Muscle layer of colon (tissue), 2 donors: Measurements from ENCODE around the gene ITGB4.

ENCODE experiments used
- H3K27ac ChIP-seq: one replicate; pipeline ENCODE4 v1.7.0; 2013; ENCODE audit warnings: low read depth, mild to moderate bottlenecking, low read length, moderate library complexity
- H3K27me3 ChIP-seq, 2 donors: one replicate each; pipeline ENCODE4 v1.7.0; 2013; ENCODE audit warnings: low read length in 2 of 2, mild to moderate bottlenecking in 2 of 2; ENCODE audit not compliant: insufficient read depth in 2 of 2, control insufficient read depth in 1 of 2
- H3K36me3 ChIP-seq: one replicate; pipeline ENCODE4 v1.7.0; 2013; ENCODE audit warnings: mild to moderate bottlenecking, low read length; ENCODE audit not compliant: insufficient read depth
- H3K4me1 ChIP-seq: one replicate; pipeline ENCODE4 v1.7.0; 2013; ENCODE audit warnings: mild to moderate bottlenecking, low read length; ENCODE audit not compliant: insufficient read depth
- H3K4me3 ChIP-seq, 2 donors: one replicate each; pipeline ENCODE4 v1.7.0; 2013; ENCODE audit warnings: low read length in 2 of 2, low read depth in 1 of 2, mild to moderate bottlenecking in 1 of 2, moderate library complexity in 1 of 2
- H3K9ac ChIP-seq: one replicate; pipeline ENCODE4 v1.7.0; 2013; ENCODE audit warnings: low read length
- H3K9me3 ChIP-seq: one replicate; pipeline ENCODE4 v1.7.0; 2013; ENCODE audit warnings: mild to moderate bottlenecking, low read length
- donor health status: abdominal sarcoma.
- donor health status: Adenocarcinoma of cecum.

The ITGB4 gene

GRCh38 chr17:75765981-75766380 is 44.7 kb downstream of the ITGB4 start:
- Histone ChIP-seq H3K4me3 (no peak overlapping the region), H3K9ac (no peak overlapping the region), H3K27me3 (no peaks in the 10 kb centered on the region), H3K27ac (no peak overlapping the region), H3K9me3 (no peaks in the 10 kb centered on the region), H3K4me1 (peaks cover 10% of the 10 kb centered on the region), H3K36me3 (no peaks in the 10 kb centered on the region)

DNA sequence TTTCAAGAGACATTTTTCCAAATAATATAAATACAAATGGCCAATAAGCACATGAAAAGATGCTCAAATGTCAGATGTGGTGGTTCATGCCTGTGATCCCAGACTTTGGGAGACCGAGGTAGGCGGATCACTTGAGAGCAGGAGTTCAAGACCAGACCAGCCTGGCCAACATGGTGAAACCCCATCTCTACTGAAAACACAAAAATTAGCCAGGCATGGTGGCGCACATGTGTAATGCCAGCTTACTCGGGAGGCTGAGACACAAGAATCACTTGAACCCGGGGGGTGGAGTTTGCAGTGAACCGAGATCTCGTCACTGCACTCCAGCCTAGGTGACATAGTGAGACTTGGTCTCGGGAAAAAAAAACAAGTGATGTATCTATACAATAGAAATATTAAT is 46.6 kb downstream of the ITGB4 start:
- Histone ChIP-seq H3K27ac (no peak overlapping the region), H3K9me3 (no peaks in the 10 kb centered on the region), H3K4me1 (peaks cover 10% of the 10 kb centered on the region), H3K4me3 (no peak overlapping the region), H3K36me3 (no peaks in the 10 kb centered on the region), H3K9ac (no peak overlapping the region), H3K27me3 (no peaks in the 10 kb centered on the region)

DNA sequence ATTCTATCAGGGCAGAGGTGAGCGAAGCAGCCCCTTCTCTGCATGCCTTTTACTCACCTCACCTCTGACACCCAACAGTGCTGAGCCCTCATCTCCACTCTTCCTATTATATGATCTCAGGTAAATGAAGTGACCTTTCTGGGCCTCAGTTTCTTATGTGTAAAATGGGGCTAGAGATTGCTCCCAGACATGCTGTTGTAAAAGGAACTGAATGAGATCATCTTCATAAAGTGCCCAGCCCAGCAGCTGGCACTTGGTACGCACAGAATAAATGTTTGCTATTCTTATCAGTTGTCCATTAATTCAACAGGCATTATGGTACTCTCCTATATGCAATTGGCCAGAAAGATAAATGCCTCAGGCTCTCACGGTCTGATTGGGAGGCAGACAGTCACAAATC is 48.3 kb downstream of the ITGB4 start:
- Histone ChIP-seq H3K4me1 (no peaks in the 10 kb centered on the region), H3K36me3 (peaks cover 7% of the 10 kb centered on the region), H3K9ac (no peak overlapping the region), H3K9me3 (no peaks in the 10 kb centered on the region), H3K27me3 (no peaks in the 10 kb centered on the region), H3K27ac (no peak overlapping the region), H3K4me3 (no peak overlapping the region)

DNA sequence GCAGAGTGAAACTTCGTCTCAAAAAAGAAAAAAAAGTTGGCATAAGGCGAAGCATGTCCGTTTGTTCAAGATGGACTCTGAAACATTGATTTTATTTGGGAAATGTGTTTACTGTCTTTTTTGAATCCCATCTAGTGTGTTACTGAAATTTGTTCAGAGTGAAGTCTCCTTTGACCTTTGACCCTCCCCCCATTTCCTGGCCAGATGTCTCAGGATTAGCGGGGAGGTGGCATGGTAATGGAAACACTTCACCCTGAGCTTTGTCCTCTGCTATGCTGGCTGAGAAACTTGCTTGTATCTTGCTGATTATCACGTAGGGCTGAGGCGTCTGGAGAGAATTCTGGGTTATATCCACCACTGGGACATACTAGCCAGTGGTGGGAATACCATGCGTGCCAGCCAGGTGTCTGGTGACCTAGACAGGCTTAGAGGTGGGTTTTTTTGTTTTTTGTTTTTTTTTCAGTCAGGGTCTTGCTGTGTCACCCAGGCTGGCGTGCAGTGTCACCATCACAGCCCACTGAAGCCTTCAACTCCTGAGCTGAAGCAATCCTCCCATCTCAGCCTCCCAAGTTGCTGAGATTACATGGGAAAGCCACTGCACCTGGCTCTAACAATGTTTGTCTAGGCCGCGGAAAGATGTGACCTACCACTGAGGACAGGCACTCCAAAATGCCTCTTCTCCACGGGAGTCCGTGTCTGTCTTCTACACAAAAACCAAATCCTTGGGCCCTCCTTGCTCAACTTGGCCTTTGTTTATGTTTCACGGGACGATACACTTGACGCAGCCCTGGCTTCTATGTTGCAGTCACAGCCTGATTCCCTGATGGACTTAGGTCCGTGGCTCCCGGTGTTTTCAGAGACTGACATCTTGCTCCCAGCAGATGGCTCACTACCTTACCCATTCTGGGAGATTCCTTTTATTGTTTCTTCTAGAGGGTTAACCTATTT is 50.3 kb downstream of the ITGB4 start:
- Histone ChIP-seq H3K4me3 (no peak overlapping the region), H3K27me3 (no peaks in the 10 kb centered on the region), H3K27ac (no peak overlapping the region), H3K36me3 (peaks cover 21% of the 10 kb centered on the region), H3K9ac (no peak overlapping the region), H3K9me3 (no peaks in the 10 kb centered on the region), H3K4me1 (peaks cover 17% of the 10 kb centered on the region)

- no peaks in the 10 kb centered on the region for H3K9me3 ChIP-seq
- peaks cover 38% of the 10 kb centered on the region for H3K36me3 ChIP-seq
- H3K4me1 ChIP-seq, result peaks cover 28% of the 10 kb centered on the region
- H3K27me3 ChIP-seq, result no peaks in the 10 kb centered on the region
- no peak overlapping the region for H3K27ac ChIP-seq
- no peak overlapping the region for H3K4me3 ChIP-seq
- H3K9ac ChIP-seq, result no peak overlapping the region
Measured at GRCh38 chr17:75773121-75773807, 52.0 kb downstream of the ITGB4 start.

- peaks cover 45% of the 10 kb centered on the region for H3K36me3 ChIP-seq
- no peak overlapping the region for H3K27ac ChIP-seq
- H3K9me3 ChIP-seq, result no peaks in the 10 kb centered on the region
- H3K27me3 ChIP-seq, result no peaks in the 10 kb centered on the region
- H3K9ac ChIP-seq, result no peak overlapping the region
- H3K4me3 ChIP-seq, result no peak overlapping the region
- H3K4me1 ChIP-seq, result peaks cover 28% of the 10 kb centered on the region
Measured at GRCh38 chr17:75773808-75774470, 52.7 kb downstream of the ITGB4 start.

- no peaks in the 10 kb centered on the region for H3K9me3 ChIP-seq
- peaks cover 45% of the 10 kb centered on the region for H3K36me3 ChIP-seq
- H3K4me3 ChIP-seq, result no peak overlapping the region
- peaks cover 28% of the 10 kb centered on the region for H3K4me1 ChIP-seq
- no peaks in the 10 kb centered on the region for H3K27me3 ChIP-seq
- H3K9ac ChIP-seq, result no peak overlapping the region
- H3K27ac ChIP-seq, result peak overlapping the region; percentile 32
Measured at GRCh38 chr17:75774471-75774990, 53.3 kb downstream of the ITGB4 start.

DNA sequence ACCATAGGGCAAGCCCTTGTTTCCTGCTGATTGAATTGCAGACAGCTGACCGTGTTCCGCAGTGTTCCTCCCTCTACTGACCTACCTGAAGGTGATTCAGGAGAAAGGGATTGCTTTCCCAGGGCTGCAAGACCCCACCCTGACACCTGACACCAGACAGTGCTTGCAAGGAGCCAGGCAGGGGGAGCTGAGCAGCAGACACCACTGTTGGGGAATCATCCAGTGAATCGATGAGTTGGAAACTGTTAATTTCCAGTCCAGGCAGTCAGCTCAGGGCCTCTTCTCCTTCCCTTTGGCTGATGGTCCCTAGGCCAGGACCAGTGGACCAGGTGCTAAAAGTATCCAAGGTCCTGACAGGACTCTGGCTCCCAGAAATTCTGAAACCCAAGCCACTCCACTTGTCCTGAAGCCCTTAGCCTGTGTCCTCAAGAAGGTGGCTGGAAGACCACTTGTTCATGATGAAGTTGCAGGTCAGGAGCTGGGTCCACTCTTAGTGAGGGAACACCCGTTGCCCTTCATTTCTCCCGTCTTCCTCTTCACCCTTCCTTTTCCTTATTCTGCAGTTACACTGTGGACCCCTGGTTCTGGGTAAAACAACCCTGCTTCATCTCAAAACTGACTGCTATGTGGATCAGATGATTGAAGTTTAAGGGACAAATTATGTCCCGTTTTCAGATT is 53.9 kb downstream of the ITGB4 start:
- Histone ChIP-seq H3K36me3 (peaks cover 45% of the 10 kb centered on the region), H3K27me3 (no peaks in the 10 kb centered on the region), H3K9ac (no peak overlapping the region), H3K9me3 (no peaks in the 10 kb centered on the region), H3K4me1 (peaks cover 28% of the 10 kb centered on the region), H3K27ac (peak overlapping the region; percentile 32), H3K4me3 (no peak overlapping the region)

DNA sequence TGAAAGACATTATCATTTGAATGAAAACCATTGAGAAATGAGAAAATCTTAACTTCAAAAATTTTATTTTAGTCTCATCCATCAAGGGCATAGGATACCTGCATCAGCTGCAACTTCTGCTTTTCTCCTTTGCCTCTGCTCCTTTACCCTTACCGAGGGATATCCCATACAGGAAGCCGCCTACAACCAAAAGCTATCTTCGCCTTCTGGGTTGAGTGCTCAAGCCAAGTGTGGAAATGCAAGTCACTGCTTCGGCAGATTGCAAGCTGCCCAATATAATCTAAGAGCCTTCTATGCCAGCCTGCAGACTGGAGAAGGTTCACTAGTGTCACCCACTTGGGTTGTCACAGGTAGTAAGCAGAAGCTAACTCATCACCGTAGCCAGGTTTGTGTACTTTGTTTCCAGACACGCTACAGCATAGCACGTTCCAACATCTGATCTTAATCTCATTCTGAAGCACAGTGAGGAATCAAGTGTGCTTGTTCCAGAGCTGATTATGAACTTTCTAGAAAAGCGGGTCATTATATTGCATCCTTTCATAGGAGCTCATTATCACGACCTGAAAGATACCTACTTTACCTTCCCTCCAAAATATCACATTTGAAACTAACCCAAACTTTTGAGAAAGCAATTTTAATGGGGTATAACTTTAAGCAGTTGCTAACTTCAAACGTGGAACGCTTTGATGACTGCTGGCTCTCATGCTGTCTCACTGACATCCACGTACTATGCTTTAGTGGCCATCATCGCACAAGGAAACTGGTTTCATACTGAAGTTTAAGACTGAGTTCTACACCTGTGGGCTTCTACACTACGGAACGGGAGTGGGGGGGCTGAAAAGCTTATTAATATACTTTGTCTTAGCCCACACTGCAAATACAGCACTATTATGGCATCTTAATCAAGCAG is 55.4 kb downstream of the ITGB4 start:
- peak overlapping the region; percentile 41 for H3K27ac ChIP-seq
- H3K36me3 ChIP-seq, result peaks cover 45% of the 10 kb centered on the region
- H3K27me3 ChIP-seq, result no peaks in the 10 kb centered on the region
- peak overlapping the region; percentile 34 to 92 for H3K4me3 ChIP-seq
- H3K4me1 ChIP-seq, result peaks cover 28% of the 10 kb centered on the region
- no peaks in the 10 kb centered on the region for H3K9me3 ChIP-seq
- H3K9ac ChIP-seq, result no peak overlapping the region

- peak overlapping the region; percentile 41 for H3K27ac ChIP-seq
- H3K9me3 ChIP-seq, result no peaks in the 10 kb centered on the region
- peak overlapping the region; percentile 42 to 92 for H3K4me3 ChIP-seq
- peaks cover 45% of the 10 kb centered on the region for H3K36me3 ChIP-seq
- peak overlapping the region; percentile 58 for H3K9ac ChIP-seq
- H3K4me1 ChIP-seq, result peaks cover 28% of the 10 kb centered on the region
- H3K27me3 ChIP-seq, result no peaks in the 10 kb centered on the region
Measured at GRCh38 chr17:75777296-75777922, 56.1 kb downstream of the ITGB4 start.
